Testis (tissue), 3 donors: ENCODE data around the gene TCF20. TPM values are rescaled to one million over a fixed set of nuclear protein-coding genes. Genes with fewer than 3 reads are reported as not detected.

ENCODE experiments used
- DNase-seq: peaks from one replicate; pipeline ENCODE4 v3.0.0-alpha.2; 2019
- H3K27ac ChIP-seq, 2 donors: fragments of 200-600 bp; sonication (generic); one replicate each; pipeline ENCODE4 v1.5.1; 2019
- H3K27me3 ChIP-seq: fragments of 200-600 bp; sonication (generic); one replicate; pipeline ENCODE4 v1.5.1; 2019
- H3K36me3 ChIP-seq: fragments of 200-600 bp; sonication (generic); one replicate; pipeline ENCODE4 v1.5.1; 2017; ENCODE audit warnings: low read depth; ENCODE audit errors: missing control alignments
- H3K4me1 ChIP-seq: fragments of 200-600 bp; sonication (generic); one replicate; pipeline ENCODE4 v1.5.1; 2019
- H3K4me3 ChIP-seq, 2 donors: fragments of 200-600 bp; sonication (generic); one replicate each; pipeline ENCODE4 v1.5.1; 2017 to 2019
- H3K9me3 ChIP-seq: fragments of 200-600 bp; sonication (generic); one replicate; pipeline ENCODE4 v1.5.1; 2017
- POLR2A ChIP-seq: fragments of 450-650 bp; IDR thresholded peaks from one replicate; pipeline ENCODE4 v1.6.1; 2017; ENCODE audit warnings: antibody characterized with exemption, mild to moderate bottlenecking, moderate library complexity
- WGBS, 2 donors: methylation state at CpG; one replicate each; pipeline ENCODE4 v1.1.5; 2018; 5-methylcytosine and 5-hydroxymethylcytosine counted together
- intact Hi-C: fragments of 100-400 bp; cut with DNase I; formaldehyde crosslinking; loops from one replicate; pipeline ENCODE4 v1.15.1; 2023; ENCODE audit warnings: low total_unique reads
- polyA plus RNA-seq: library from polyadenylated mRNA; stranded (reverse); fragments of 350-450 nt; fragmentation: Illumina TruSeq; extraction: RNeasy Lipid Tissue Mini Kit (QIAGEN cat#74804); gene quantifications from one replicate; pipeline ENCODE4 v1.2.3, GENCODE V29; 2014; ENCODE audit warnings: low read depth, low replicate concordance; ENCODE audit not compliant: insufficient read depth
- total RNA-seq, 2 donors: library from RNA; depleted of rRNA; stranded (reverse); fragments of >200 nt; gene quantifications; one replicate each; pipeline ENCODE4 v1.2.3, GENCODE V29; 2016
- TF ChIP-seq, protein P1 (sequence below), 3 experiments: fragments of 450-650 bp in 2 of 3; fragments of 200-600 bp in 1 of 3; sonication (generic) in 1 of 3; IDR thresholded peaks; one replicate each; pipeline ENCODE4 v1.5.1; 2016 to 2019; ENCODE audit warnings: antibody characterized with exemption in 3 of 3, mild to moderate bottlenecking in 2 of 3, moderate library complexity in 1 of 3

TCF20 gene
- total and polyA plus RNA-seq, 3 donors from 2014 or later = 40.5 to 44.8 (median 41.6) TPM

GRCh38 chr22:42317008-42317407 is 46.6 kb upstream of the TCF20 start:
- DNase-seq = no peak
- no peak overlapping the region for H3K4me3 ChIP-seq
- no peak overlapping the region for H3K27ac ChIP-seq
- no peaks in the 10 kb centered on the region for H3K4me1 ChIP-seq
- WGBS, 2 donors = 67 to 72% methylated on average over 13 of the region's 13 CpGs
- H3K36me3 ChIP-seq = no peaks in the 10 kb centered on the region
- intact Hi-C loops = no loop called here
- TF ChIP-seq, protein P1, sequence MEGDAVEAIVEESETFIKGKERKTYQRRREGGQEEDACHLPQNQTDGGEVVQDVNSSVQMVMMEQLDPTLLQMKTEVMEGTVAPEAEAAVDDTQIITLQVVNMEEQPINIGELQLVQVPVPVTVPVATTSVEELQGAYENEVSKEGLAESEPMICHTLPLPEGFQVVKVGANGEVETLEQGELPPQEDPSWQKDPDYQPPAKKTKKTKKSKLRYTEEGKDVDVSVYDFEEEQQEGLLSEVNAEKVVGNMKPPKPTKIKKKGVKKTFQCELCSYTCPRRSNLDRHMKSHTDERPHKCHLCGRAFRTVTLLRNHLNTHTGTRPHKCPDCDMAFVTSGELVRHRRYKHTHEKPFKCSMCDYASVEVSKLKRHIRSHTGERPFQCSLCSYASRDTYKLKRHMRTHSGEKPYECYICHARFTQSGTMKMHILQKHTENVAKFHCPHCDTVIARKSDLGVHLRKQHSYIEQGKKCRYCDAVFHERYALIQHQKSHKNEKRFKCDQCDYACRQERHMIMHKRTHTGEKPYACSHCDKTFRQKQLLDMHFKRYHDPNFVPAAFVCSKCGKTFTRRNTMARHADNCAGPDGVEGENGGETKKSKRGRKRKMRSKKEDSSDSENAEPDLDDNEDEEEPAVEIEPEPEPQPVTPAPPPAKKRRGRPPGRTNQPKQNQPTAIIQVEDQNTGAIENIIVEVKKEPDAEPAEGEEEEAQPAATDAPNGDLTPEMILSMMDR (IDR thresholded peaks at IDR 0.05) = no peak
- no peak for TF ChIP-seq POLR2A
- H3K27me3 ChIP-seq = no peaks in the 10 kb centered on the region
- H3K9me3 ChIP-seq = no peaks in the 10 kb centered on the region

GRCh38 chr22:42315392-42315756 is 44.9 kb upstream of the TCF20 start:
- intact Hi-C loops = no loop called here
- Histone ChIP-seq H3K4me1 (no peaks in the 10 kb centered on the region), H3K36me3 (no peaks in the 10 kb centered on the region), H3K4me3 (no peak overlapping the region), H3K27ac (no peak overlapping the region), H3K27me3 (no peaks in the 10 kb centered on the region), H3K9me3 (no peaks in the 10 kb centered on the region)
- TF ChIP-seq, protein P1 (IDR thresholded peaks at IDR 0.05) = no peak
- TF ChIP-seq POLR2A = no peak
- DNase-seq = no peak

DNA sequence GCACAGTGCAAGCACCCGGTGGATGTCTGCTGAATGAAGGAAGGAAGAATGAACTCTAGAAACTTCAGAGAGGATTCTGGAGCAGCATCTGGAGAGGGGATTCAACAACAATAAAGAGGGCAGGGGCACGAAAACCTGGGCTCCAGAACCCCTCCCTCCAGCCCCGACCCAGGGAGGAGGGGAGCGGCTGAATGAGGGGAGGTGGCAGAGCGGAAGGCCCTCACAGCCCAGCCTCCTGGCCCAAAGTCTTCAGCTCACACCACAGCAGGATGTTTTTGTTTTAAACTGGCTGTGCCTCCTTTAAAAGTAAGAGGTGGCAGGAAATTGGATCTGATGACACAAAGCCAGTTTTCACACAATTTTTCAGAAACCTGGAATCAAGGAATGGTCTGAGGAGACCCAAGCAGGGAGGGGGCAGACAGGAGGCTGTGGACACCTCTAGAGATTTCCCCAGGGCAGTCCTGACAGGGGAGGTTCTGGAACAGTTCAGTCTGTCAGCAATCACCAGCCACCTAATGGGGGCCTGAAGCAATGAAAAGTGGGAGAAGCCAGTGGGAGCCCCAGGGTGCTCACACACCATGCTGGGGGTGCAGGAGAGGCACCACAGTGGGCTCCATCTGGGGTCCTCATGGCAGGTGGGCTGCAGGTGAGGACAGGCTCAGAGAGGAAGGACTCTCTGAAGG is 44.4 kb upstream of the TCF20 start:
- Histone ChIP-seq H3K27ac (no peak overlapping the region), H3K27me3 (no peaks in the 10 kb centered on the region), H3K9me3 (no peaks in the 10 kb centered on the region), H3K4me1 (no peaks in the 10 kb centered on the region), H3K36me3 (no peaks in the 10 kb centered on the region), H3K4me3 (no peak overlapping the region)
- no peak for TF ChIP-seq POLR2A
- TF ChIP-seq, protein P1 (IDR thresholded peaks at IDR 0.05) = no peak
- intact Hi-C loops = no loop called here
- 63 to 80% methylated on average over 4 to 5 of the region's 5 CpGs for WGBS, 2 donors
- no peak for DNase-seq

GRCh38 chr22:42313804-42314581 is 43.5 kb upstream of the TCF20 start:
- peak; percentile 48 for DNase-seq
- TF ChIP-seq, protein P1 (IDR thresholded peaks at IDR 0.05) = peak in 2 of 3 experiments; percentile 20 to 31
- TF ChIP-seq POLR2A = no peak
- Histone ChIP-seq H3K4me1 (no peaks in the 10 kb centered on the region), H3K4me3 (no peak overlapping the region), H3K27ac (no peak overlapping the region), H3K36me3 (no peaks in the 10 kb centered on the region), H3K27me3 (no peaks in the 10 kb centered on the region), H3K9me3 (no peaks in the 10 kb centered on the region)
- intact Hi-C loops = no loop called here
- WGBS, 2 donors = 56 to 69% methylated on average over 21 to 30 of the region's 33 CpGs
